GM18526 (cell line): ENCODE data around the gene STK32C.

ENCODE experiments used
- POLR2A ChIP-seq: IDR thresholded peaks from 3 replicates; pipeline ENCODE4 v1.6.1; 2011; ENCODE audit not compliant: insufficient read length; ENCODE audit errors: extremely low read depth

STK32C gene

GRCh38 chr10:132301371-132302330 is 6.1 kb downstream of the STK32C start:
- no peak for TF ChIP-seq POLR2A

- TF ChIP-seq POLR2A, result no peak
Observed at GRCh38 chr10:132300582-132300981, 7.2 kb downstream of the STK32C start.

- no peak for TF ChIP-seq POLR2A
Observed at GRCh38 chr10:132299371-132300336, 8.1 kb downstream of the STK32C start.

GRCh38 chr10:132298038-132298881 is 9.5 kb downstream of the STK32C start:
- TF ChIP-seq POLR2A, result no peak

- TF ChIP-seq POLR2A, result no peak
Observed at GRCh38 chr10:132297526-132297925, 10.2 kb downstream of the STK32C start.

- TF ChIP-seq POLR2A, result no peak
Observed at GRCh38 chr10:132296666-132297443, 10.9 kb downstream of the STK32C start.

GRCh38 chr10:132294561-132295318 is 13.0 kb downstream of the STK32C start:
- TF ChIP-seq POLR2A, result no peak

GRCh38 chr10:132293813-132294520 is 13.8 kb downstream of the STK32C start:
- no peak for TF ChIP-seq POLR2A

- no peak for TF ChIP-seq POLR2A
Observed at GRCh38 chr10:132293201-132293812, 14.4 kb downstream of the STK32C start.

GRCh38 chr10:132292287-132293200 is 15.2 kb downstream of the STK32C start:
- no peak for TF ChIP-seq POLR2A

- no peak for TF ChIP-seq POLR2A
Observed at GRCh38 chr10:132291826-132292225, 15.9 kb downstream of the STK32C start.
